H1 (cell line): ENCODE results near the gene TRIOBP.

Experiments
- CHD1 ChIP-seq: IDR thresholded peaks from 2 replicates; pipeline ENCODE4 v1.6.1; 2012; ENCODE audit warnings: low read depth, low read length, improper control_type of control experiment
- CTCF ChIP-seq, 3 experiments: IDR thresholded peaks; 1 replicate in 2 of 3; 2 replicates in 1 of 3; pipeline versions ENCODE4 v1.5.1 to v1.6.1; 2011; ENCODE audit warnings: low read length in 3 of 3, mild to moderate bottlenecking in 3 of 3, inconsistent platforms in 2 of 3, low read depth in 1 of 3, moderate library complexity in 1 of 3; ENCODE audit not compliant: insufficient read depth in 1 of 3; ENCODE audit errors: control extremely low read depth in 1 of 3
- RBBP5 ChIP-seq: IDR thresholded peaks from 2 replicates; pipeline ENCODE4 v1.7.1; 2012; ENCODE audit warnings: low read depth, mild to moderate bottlenecking, inconsistent platforms, low read length, moderate library complexity, borderline replicate concordance
- RFX5 ChIP-seq: IDR thresholded peaks from 2 replicates; pipeline ENCODE4 v1.6.1; 2011; ENCODE audit warnings: low read depth, low read length, improper control_type of control experiment, borderline replicate concordance
- SP2 ChIP-seq: IDR thresholded peaks from 2 replicates; pipeline ENCODE4 v1.6.1; 2012; ENCODE audit warnings: mild to moderate bottlenecking, low read length, inconsistent platforms

- TF ChIP-seq CHD1 (no peak), CTCF (IDR thresholded peaks at IDR 0.05; ENCODE audit: control extremely low read depth in 1 of 3, insufficient read depth in 1 of 3, low read depth in 1 of 3, low read length in 3 of 3) (no peak), RFX5 (no peak), SP2 (no peak), RBBP5 (no peak)
Observed at GRCh38 chr22:37753746-37754145, 56.9 kb downstream of the TRIOBP start.
